COLO668 (cell line): ENCODE data around the gene BTBD18.
A peak's percentile ranks its signal among the peaks of the same experiment; 100 is the strongest.

Source experiments
- DNase-seq: peaks from one replicate; lab custom pipeline; 2025; ENCODE audit not compliant: unreplicated experiment; lab: John Stamatoyannopoulos, UW

The BTBD18 gene

GRCh38 chr11:57776031-57776521, 24.5 kb upstream of the BTBD18 start:
- no peak for DNase-seq

GRCh38 chr11:57775491-57775890, 23.9 kb upstream of the BTBD18 start:
- no peak for DNase-seq

GRCh38 chr11:57773026-57773598, 21.5 kb upstream of the BTBD18 start:
- no peak for DNase-seq

GRCh38 chr11:57772562-57772961, 20.9 kb upstream of the BTBD18 start:
- no peak for DNase-seq

- DNase-seq = no peak
Measured at GRCh38 chr11:57771365-57771764, 19.7 kb upstream of the BTBD18 start.

- no peak for DNase-seq
Measured at GRCh38 chr11:57770793-57771192, 19.2 kb upstream of the BTBD18 start.

- no peak for DNase-seq
Measured at GRCh38 chr11:57764972-57765371, 13.4 kb upstream of the BTBD18 start.

- no peak for DNase-seq
Measured at GRCh38 chr11:57764566-57764965, 12.9 kb upstream of the BTBD18 start.

- no peak for DNase-seq
Measured at GRCh38 chr11:57764021-57764420, 12.4 kb upstream of the BTBD18 start.

- DNase-seq = no peak
Measured at GRCh38 chr11:57763568-57763967, 11.9 kb upstream of the BTBD18 start.

GRCh38 chr11:57762235-57762861, 10.7 kb upstream of the BTBD18 start:
- DNase-seq = peak; percentile 19

- peak; percentile 66 for DNase-seq
Measured at GRCh38 chr11:57761301-57762234, 9.9 kb upstream of the BTBD18 start, which contains the start of gene CTNND1. Gene CTNND1, plus strand, starts transcription at chr11:57761802. Its CDS starts 29,677 bp downstream, at chr11:57791479.

GRCh38 chr11:57758174-57758573, 6.6 kb upstream of the BTBD18 start:
- no peak for DNase-seq

- DNase-seq = no peak
Measured at GRCh38 chr11:57752954-57753353, 1.3 kb upstream of the BTBD18 start.

- no peak for DNase-seq
Measured at GRCh38 chr11:57751176-57751575, 443 bp downstream of the BTBD18 start.

GRCh38 chr11:57746920-57747319, 4.7 kb downstream of the BTBD18 start:
- DNase-seq = no peak

- DNase-seq = no peak
Measured at GRCh38 chr11:57745206-57745605, 6.4 kb downstream of the BTBD18 start.

GRCh38 chr11:57744357-57744756, 7.3 kb downstream of the BTBD18 start:
- no peak for DNase-seq

- peak; percentile 30 for DNase-seq
Measured at GRCh38 chr11:57742087-57742452, 9.5 kb downstream of the BTBD18 start.

- DNase-seq = peak; percentile 94
Measured at GRCh38 chr11:57741132-57742086, 10.2 kb downstream of the BTBD18 start, which contains the start of gene SELENOH. Gene SELENOH, plus strand, starts transcription at chr11:57741491. Its CDS starts 105 bp downstream, at chr11:57741596.
